Measurements from ENCODE around the gene CDHR2. TPM values are rescaled to one million over a fixed set of nuclear protein-coding genes. Genes with fewer than 3 reads are reported as not detected.
"Not testable (repeated sequence)": the region's sequence is repeated elsewhere in the genome, so short reads cannot be mapped to it uniquely, and the experiment has no call there.

The CDHR2 gene
- total and polyA plus RNA-seq, 4 experiments from 2014 or later = 2.9 TPM; not detected in 2

GRCh38 chr5:176597417-176598389 lies 48.6 kb downstream of the CDHR2 start:
- no peak overlapping the region for H3K27ac ChIP-seq (ENCODE audit: low read depth, low read length)
- Mint-ChIP-seq H3K27ac (no peak overlapping the region), H3K27me3 (no peaks in the 10 kb centered on the region), H3K4me1 (peaks cover 0 to 9% (median 6%) of the 10 kb centered on the region in 4 donors), H3K9me3 (peaks cover 0 to 1% (median 0%) of the 10 kb centered on the region in 8 donors), H3K36me3 (no peaks in the 10 kb centered on the region), H3K4me3 (peak overlapping the region in 7 of 8 donors; percentile 4 to 74 (median 43))
- intact Hi-C loops (cut with micrococcal nuclease) = loop anchor here (1.0 to 2.0 kb wide), 4 partner anchors 23 to 181 kb away; partner anchors contain the start of genes CLTB, RNF44 and TSPAN17
- H3K4me1 ChIP-seq (ENCODE audit: insufficient read depth, low read length) = peaks cover 6% of the 10 kb centered on the region
- no peaks in the 10 kb centered on the region for H3K36me3 ChIP-seq (ENCODE audit: insufficient read depth, low read length)
- no peak overlapping the region for H3K4me3 ChIP-seq (ENCODE audit: low read length in 2 of 2)
- no peak for DNase-seq
- H3K9me3 ChIP-seq (ENCODE audit: control insufficient read depth in 1 of 2, low read length in 2 of 2) = no peaks in the 10 kb centered on the region
- POLR2A ChIA-PET (ENCODE audit: partially characterized antibody) = interaction anchor here (1.2 to 1.8 kb wide), 2 partner anchors 58 to 182 kb away, joined by 3 to 13 read pairs; partner anchors contain the start of gene CLTB
- CTCF ChIA-PET (ENCODE audit: partially characterized antibody) = interaction anchor here (1.0 to 2.3 kb wide), 5 partner anchors 9 to 868 kb away, joined by 3 to 18 read pairs (median 4); partner anchors contain the start of gene CLTB
- no peaks in the 10 kb centered on the region for H3K27me3 ChIP-seq (ENCODE audit: insufficient read depth, low read length)

- DNase-seq; intact Hi-C loops (cut with micrococcal nuclease); POLR2A ChIA-PET (ENCODE audit: partially characterized antibody); CTCF ChIA-PET (ENCODE audit: partially characterized antibody); H3K9me3 ChIP-seq (ENCODE audit: control insufficient read depth in 1 of 2, low read length in 2 of 2); H3K4me3 ChIP-seq (ENCODE audit: low read length in 2 of 2); H3K9me3 Mint-ChIP-seq; H3K27ac ChIP-seq (ENCODE audit: low read depth, low read length); H3K36me3 ChIP-seq (ENCODE audit: insufficient read depth, low read length); H3K27ac Mint-ChIP-seq; H3K4me1 Mint-ChIP-seq; H3K27me3 ChIP-seq (ENCODE audit: insufficient read depth, low read length); H3K36me3 Mint-ChIP-seq; H3K27me3 Mint-ChIP-seq; H3K4me1 ChIP-seq (ENCODE audit: insufficient read depth, low read length): not testable (repeated sequence)
- H3K4me3 Mint-ChIP-seq = peak overlapping the region in 1 of 8 donors; percentile 37
Measured at GRCh38 chr5:176599749-176600430, 50.7 kb downstream of the CDHR2 start.

- Mint-ChIP-seq H3K9me3 (peaks cover 0 to 3% (median 0%) of the 10 kb centered on the region in 8 donors), H3K27me3 (no peaks in the 10 kb centered on the region), H3K4me1 (no peaks in the 10 kb centered on the region), H3K27ac (no peak overlapping the region), H3K36me3 (no peaks in the 10 kb centered on the region), H3K4me3 (no peak overlapping the region)
- H3K36me3 ChIP-seq (ENCODE audit: insufficient read depth, low read length) = no peaks in the 10 kb centered on the region
- POLR2A ChIA-PET (ENCODE audit: partially characterized antibody) = no interaction called here
- intact Hi-C loops (cut with micrococcal nuclease) = no loop called here
- no peak overlapping the region for H3K27ac ChIP-seq (ENCODE audit: low read depth, low read length)
- no peaks in the 10 kb centered on the region for H3K27me3 ChIP-seq (ENCODE audit: insufficient read depth, low read length)
- no peaks in the 10 kb centered on the region for H3K4me1 ChIP-seq (ENCODE audit: insufficient read depth, low read length)
- H3K4me3 ChIP-seq (ENCODE audit: low read length in 2 of 2) = no peak overlapping the region
- CTCF ChIA-PET (ENCODE audit: partially characterized antibody) = interaction anchor here (0.9 to 1.1 kb wide), 2 partner anchors 26 to 28 kb away, joined by 3 to 4 read pairs; no protein-coding TSS in a partner anchor
- no peaks in the 10 kb centered on the region for H3K9me3 ChIP-seq (ENCODE audit: control insufficient read depth in 1 of 2, low read length in 2 of 2)
- DNase-seq = no peak
Measured at GRCh38 chr5:176601901-176602482, 52.9 kb downstream of the CDHR2 start.

GRCh38 chr5:176603091-176603490 lies 53.9 kb downstream of the CDHR2 start:
- intact Hi-C loops (cut with micrococcal nuclease) = no loop called here
- no peaks in the 10 kb centered on the region for H3K27me3 ChIP-seq (ENCODE audit: insufficient read depth, low read length)
- DNase-seq = no peak
- no peak overlapping the region for H3K4me3 Mint-ChIP-seq
- H3K9me3 Mint-ChIP-seq = peaks cover 0 to 3% (median 0%) of the 10 kb centered on the region in 8 donors
- H3K4me3 ChIP-seq (ENCODE audit: low read length in 2 of 2) = no peak overlapping the region
- no peaks in the 10 kb centered on the region for H3K4me1 ChIP-seq (ENCODE audit: insufficient read depth, low read length)
- H3K36me3 ChIP-seq (ENCODE audit: insufficient read depth, low read length) = no peaks in the 10 kb centered on the region
- H3K9me3 ChIP-seq (ENCODE audit: control insufficient read depth in 1 of 2, low read length in 2 of 2) = no peaks in the 10 kb centered on the region
- ChIA-PET POLR2A (ENCODE audit: partially characterized antibody) (no interaction called here), CTCF (ENCODE audit: partially characterized antibody) (interaction anchor here (1.1 kb wide), 1 partner anchor 27 kb away, joined by 4 read pairs; no protein-coding TSS in a partner anchor)
- no peaks in the 10 kb centered on the region for H3K4me1 Mint-ChIP-seq
- no peaks in the 10 kb centered on the region for H3K36me3 Mint-ChIP-seq
- no peaks in the 10 kb centered on the region for H3K27me3 Mint-ChIP-seq
- H3K27ac Mint-ChIP-seq = no peak overlapping the region
- no peak overlapping the region for H3K27ac ChIP-seq (ENCODE audit: low read depth, low read length)

- Histone ChIP-seq H3K27me3 (ENCODE audit: insufficient read depth, low read length) (no peaks in the 10 kb centered on the region), H3K36me3 (ENCODE audit: insufficient read depth, low read length) (no peaks in the 10 kb centered on the region), H3K4me1 (ENCODE audit: insufficient read depth, low read length) (peaks cover 8% of the 10 kb centered on the region), H3K27ac (ENCODE audit: low read depth, low read length) (no peak overlapping the region), H3K9me3 (ENCODE audit: control insufficient read depth in 1 of 2, low read length in 2 of 2) (no peaks in the 10 kb centered on the region), H3K4me3 (ENCODE audit: low read length in 2 of 2) (no peak overlapping the region)
- CTCF ChIA-PET (ENCODE audit: partially characterized antibody) = no interaction called here
- POLR2A ChIA-PET (ENCODE audit: partially characterized antibody) = interaction anchor here (1.6 kb wide), 1 partner anchor 69 kb away, joined by 3 read pairs; the partner anchor contains the start of gene RNF44
- Mint-ChIP-seq H3K9me3 (peaks cover 0 to 7% (median 0%) of the 10 kb centered on the region in 8 donors), H3K27me3 (peaks cover 0 to 5% of the 10 kb centered on the region in 2 donors), H3K4me1 (peaks cover 7 to 15% (median 9%) of the 10 kb centered on the region in 4 donors), H3K4me3 (no peak overlapping the region), H3K36me3 (peaks cover 0 to 5% of the 10 kb centered on the region in 2 donors), H3K27ac (no peak overlapping the region)
- intact Hi-C loops (cut with micrococcal nuclease) = no loop called here
- no peak for DNase-seq
Measured at GRCh38 chr5:176606032-176606431, 56.9 kb downstream of the CDHR2 start.

GRCh38 chr5:176606875-176607274 lies 57.7 kb downstream of the CDHR2 start:
- Mint-ChIP-seq H3K9me3 (peaks cover 0 to 7% (median 0%) of the 10 kb centered on the region in 8 donors), H3K4me1 (peaks cover 7 to 16% (median 13%) of the 10 kb centered on the region in 4 donors), H3K27ac (no peak overlapping the region), H3K4me3 (no peak overlapping the region), H3K27me3 (peaks cover 3 to 11% of the 10 kb centered on the region in 2 donors), H3K36me3 (peaks cover 0 to 5% of the 10 kb centered on the region in 2 donors)
- ChIA-PET POLR2A (ENCODE audit: partially characterized antibody) (interaction anchor here (1.6 kb wide), 1 partner anchor 70 kb away, joined by 3 read pairs; the partner anchor contains the start of gene RNF44), CTCF (ENCODE audit: partially characterized antibody) (interaction anchor here (0.7 to 1.6 kb wide), 2 partner anchors 9 to 11 kb away, joined by 3 to 6 read pairs; no protein-coding TSS in a partner anchor)
- intact Hi-C loops (cut with micrococcal nuclease) = no loop called here
- no peak overlapping the region for H3K4me3 ChIP-seq (ENCODE audit: low read length in 2 of 2)
- no peak overlapping the region for H3K27ac ChIP-seq (ENCODE audit: low read depth, low read length)
- peaks cover 8% of the 10 kb centered on the region for H3K4me1 ChIP-seq (ENCODE audit: insufficient read depth, low read length)
- no peaks in the 10 kb centered on the region for H3K36me3 ChIP-seq (ENCODE audit: insufficient read depth, low read length)
- H3K27me3 ChIP-seq (ENCODE audit: insufficient read depth, low read length) = no peaks in the 10 kb centered on the region
- H3K9me3 ChIP-seq (ENCODE audit: control insufficient read depth in 1 of 2, low read length in 2 of 2) = no peaks in the 10 kb centered on the region
- no peak for DNase-seq

All from CD4-positive, alpha-beta memory T cell (primary cell).